Measurements from ENCODE around the gene OXA1L. TPM values are rescaled to one million over a fixed set of nuclear protein-coding genes. Genes with fewer than 3 reads are reported as not detected.

The OXA1L gene
- total RNA-seq, 1 experiment from 2014 or later = 146 TPM

GRCh38 chr14:22737052-22737451 lies 29.4 kb upstream of the OXA1L start:
- CTCF ChIA-PET = no interaction called here
- no peak overlapping the region for H3K9ac ChIP-seq (ENCODE audit: low read length)
- H3K36me3 ChIP-seq (ENCODE audit: low read depth, low read length) = no peaks in the 10 kb centered on the region
- H3K9me3 ChIP-seq (ENCODE audit: low read length) = no peaks in the 10 kb centered on the region
- no peak for TF ChIP-seq EZH2phosphoT487 (IDR thresholded peaks at IDR 0.05; ENCODE audit: borderline replicate concordance, low read length)
- no peak for TF ChIP-seq CTCF (conservative IDR thresholded peaks at IDR 0.05; ENCODE audit: low read depth, low read length)
- no peak for TF ChIP-seq EZH2 (IDR thresholded peaks at IDR 0.05; ENCODE audit: low read length, unreplicated experiment)
- DNase-seq (no peak), ATAC-seq (no peak)
- no peak overlapping the region for H3K4me3 ChIP-seq (ENCODE audit: low read length)
- H3K4me2 ChIP-seq (ENCODE audit: low read length) = no peak overlapping the region
- no peaks in the 10 kb centered on the region for H4K20me1 ChIP-seq (ENCODE audit: low read length)
- H3K27me3 ChIP-seq (ENCODE audit: low read length) = no peaks in the 10 kb centered on the region
- no peaks in the 10 kb centered on the region for H3K4me1 ChIP-seq (ENCODE audit: insufficient read depth, low read length)
- H3F3A ChIP-seq (ENCODE audit: low read length, unreplicated experiment) = no peaks in the 10 kb centered on the region
- no peak overlapping the region for H3K27ac ChIP-seq (ENCODE audit: low read length)
- H2AFZ ChIP-seq (ENCODE audit: low read length) = no peak overlapping the region
- BruUV-seq (replicated peaks) = no TSS peak
- no peaks in the 10 kb centered on the region for H3K9me2 ChIP-seq (replicated peaks; ENCODE audit: low read length)
- intact Hi-C loops (cut with micrococcal nuclease) = no loop called here
- no peaks in the 10 kb centered on the region for H3K79me2 ChIP-seq (ENCODE audit: low read length)
- POLR2A ChIA-PET (ENCODE audit: unreplicated experiment) = no interaction called here

DNA sequence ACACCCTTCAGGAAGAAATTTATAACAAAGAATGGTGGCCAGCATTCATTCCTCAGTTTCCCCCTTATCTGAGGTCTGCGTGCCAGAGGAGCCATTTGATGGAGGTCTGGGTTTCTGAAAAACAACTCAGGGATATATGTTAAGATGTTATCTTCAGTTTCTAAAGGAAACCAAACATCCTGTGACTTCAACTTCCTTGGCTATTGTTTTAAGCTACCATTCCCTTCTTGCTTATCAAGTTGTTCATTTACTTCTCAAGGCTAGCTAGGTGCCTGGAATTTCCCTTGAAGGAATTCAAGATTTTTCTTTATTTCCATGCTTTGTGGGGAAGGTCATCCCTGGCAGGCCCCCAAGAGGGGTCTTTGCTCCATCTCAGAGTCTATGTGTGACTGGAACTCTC lies 27.1 kb upstream of the OXA1L start:
- Histone ChIP-seq H3F3A (ENCODE audit: low read length, unreplicated experiment) (no peaks in the 10 kb centered on the region), H3K27me3 (ENCODE audit: low read length) (no peaks in the 10 kb centered on the region), H3K9me3 (ENCODE audit: low read length) (no peaks in the 10 kb centered on the region), H3K27ac (ENCODE audit: low read length) (no peak overlapping the region), H3K9ac (ENCODE audit: low read length) (no peak overlapping the region), H3K4me3 (ENCODE audit: low read length) (no peak overlapping the region), H3K9me2 (replicated peaks; ENCODE audit: low read length) (no peaks in the 10 kb centered on the region), H3K79me2 (ENCODE audit: low read length) (no peaks in the 10 kb centered on the region), H2AFZ (ENCODE audit: low read length) (no peak overlapping the region), H3K4me1 (ENCODE audit: insufficient read depth, low read length) (no peaks in the 10 kb centered on the region), H4K20me1 (ENCODE audit: low read length) (no peaks in the 10 kb centered on the region), H3K4me2 (ENCODE audit: low read length) (no peak overlapping the region), H3K36me3 (ENCODE audit: low read depth, low read length) (no peaks in the 10 kb centered on the region)
- BruUV-seq (replicated peaks) = no TSS peak
- ChIA-PET CTCF (no interaction called here), POLR2A (ENCODE audit: unreplicated experiment) (no interaction called here)
- DNase-seq (no peak), ATAC-seq (no peak)
- TF ChIP-seq EZH2 (IDR thresholded peaks at IDR 0.05; ENCODE audit: low read length, unreplicated experiment) (no peak), EZH2phosphoT487 (IDR thresholded peaks at IDR 0.05; ENCODE audit: borderline replicate concordance, low read length) (no peak), CTCF (conservative IDR thresholded peaks at IDR 0.05; ENCODE audit: low read depth, low read length) (no peak)
- intact Hi-C loops (cut with micrococcal nuclease) = no loop called here

DNA sequence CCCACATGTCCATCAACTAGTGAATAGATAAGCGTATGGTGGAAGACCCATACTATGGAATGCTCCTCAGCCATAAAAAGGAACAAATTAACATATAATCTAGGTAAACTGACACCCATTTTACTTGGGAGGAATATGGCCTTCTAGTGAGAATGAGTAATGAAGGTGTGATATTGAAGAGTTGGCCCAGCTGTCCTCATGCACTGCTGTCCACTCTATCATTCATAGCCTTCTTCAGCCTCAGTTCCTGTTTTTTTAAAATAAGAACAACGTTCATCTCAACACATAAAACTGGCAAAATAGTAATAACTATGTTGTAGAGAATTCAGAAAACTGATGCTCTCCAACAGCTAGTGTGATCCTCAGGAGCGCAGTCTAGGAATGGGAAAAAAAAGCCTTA lies 26.5 kb upstream of the OXA1L start:
- H3K27me3 ChIP-seq (ENCODE audit: low read length) = no peaks in the 10 kb centered on the region
- H3K9ac ChIP-seq (ENCODE audit: low read length) = no peak overlapping the region
- no peaks in the 10 kb centered on the region for H3K79me2 ChIP-seq (ENCODE audit: low read length)
- ChIA-PET CTCF (no interaction called here), POLR2A (ENCODE audit: unreplicated experiment) (no interaction called here)
- intact Hi-C loops (cut with micrococcal nuclease) = no loop called here
- no peaks in the 10 kb centered on the region for H3K9me3 ChIP-seq (ENCODE audit: low read length)
- H2AFZ ChIP-seq (ENCODE audit: low read length) = no peak overlapping the region
- H4K20me1 ChIP-seq (ENCODE audit: low read length) = no peaks in the 10 kb centered on the region
- no peaks in the 10 kb centered on the region for H3K4me1 ChIP-seq (ENCODE audit: insufficient read depth, low read length)
- H3K4me2 ChIP-seq (ENCODE audit: low read length) = no peak overlapping the region
- H3K36me3 ChIP-seq (ENCODE audit: low read depth, low read length) = no peaks in the 10 kb centered on the region
- no peaks in the 10 kb centered on the region for H3F3A ChIP-seq (ENCODE audit: low read length, unreplicated experiment)
- no peaks in the 10 kb centered on the region for H3K9me2 ChIP-seq (replicated peaks; ENCODE audit: low read length)
- H3K4me3 ChIP-seq (ENCODE audit: low read length) = no peak overlapping the region
- BruUV-seq (replicated peaks) = no TSS peak
- H3K27ac ChIP-seq (ENCODE audit: low read length) = no peak overlapping the region
- no peak for TF ChIP-seq EZH2 (IDR thresholded peaks at IDR 0.05; ENCODE audit: low read length, unreplicated experiment)
- no peak for TF ChIP-seq EZH2phosphoT487 (IDR thresholded peaks at IDR 0.05; ENCODE audit: borderline replicate concordance, low read length)
- no peak for TF ChIP-seq CTCF (conservative IDR thresholded peaks at IDR 0.05; ENCODE audit: low read depth, low read length)
- ATAC-seq (no peak), DNase-seq (no peak)

Data from PC-3 (cell line).